ENCODE measurements around the gene ANKRD22.

DNA sequence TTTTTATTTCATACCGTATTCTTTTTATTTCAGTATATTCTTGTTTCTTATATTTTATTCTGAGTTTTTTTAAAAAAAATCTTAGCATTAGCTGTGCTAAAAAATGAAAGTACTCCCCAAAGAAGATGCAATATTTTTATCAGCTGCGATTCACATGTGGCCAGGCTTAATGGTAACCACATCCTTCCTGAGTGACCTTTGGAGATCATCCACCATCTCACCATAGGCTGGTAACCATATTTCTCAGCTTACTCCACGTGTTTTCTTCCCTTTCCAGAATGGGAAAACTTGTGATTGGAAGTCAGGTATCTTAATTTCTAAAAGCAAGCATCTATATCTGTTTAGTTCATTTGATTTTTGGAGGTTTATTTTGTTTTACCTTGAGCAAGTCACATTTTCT lies 67.9 kb downstream of the ANKRD22 start:
- TF ChIP-seq POLR2A (IDR thresholded peaks at IDR 0.05): no peak
- TF ChIP-seq, protein P1, sequence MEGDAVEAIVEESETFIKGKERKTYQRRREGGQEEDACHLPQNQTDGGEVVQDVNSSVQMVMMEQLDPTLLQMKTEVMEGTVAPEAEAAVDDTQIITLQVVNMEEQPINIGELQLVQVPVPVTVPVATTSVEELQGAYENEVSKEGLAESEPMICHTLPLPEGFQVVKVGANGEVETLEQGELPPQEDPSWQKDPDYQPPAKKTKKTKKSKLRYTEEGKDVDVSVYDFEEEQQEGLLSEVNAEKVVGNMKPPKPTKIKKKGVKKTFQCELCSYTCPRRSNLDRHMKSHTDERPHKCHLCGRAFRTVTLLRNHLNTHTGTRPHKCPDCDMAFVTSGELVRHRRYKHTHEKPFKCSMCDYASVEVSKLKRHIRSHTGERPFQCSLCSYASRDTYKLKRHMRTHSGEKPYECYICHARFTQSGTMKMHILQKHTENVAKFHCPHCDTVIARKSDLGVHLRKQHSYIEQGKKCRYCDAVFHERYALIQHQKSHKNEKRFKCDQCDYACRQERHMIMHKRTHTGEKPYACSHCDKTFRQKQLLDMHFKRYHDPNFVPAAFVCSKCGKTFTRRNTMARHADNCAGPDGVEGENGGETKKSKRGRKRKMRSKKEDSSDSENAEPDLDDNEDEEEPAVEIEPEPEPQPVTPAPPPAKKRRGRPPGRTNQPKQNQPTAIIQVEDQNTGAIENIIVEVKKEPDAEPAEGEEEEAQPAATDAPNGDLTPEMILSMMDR (IDR thresholded peaks at IDR 0.05): no peak
